Chondrocyte (in vitro differentiated cells): Measurements from ENCODE around the gene BTD. TPM values are rescaled to one million over a fixed set of nuclear protein-coding genes. Genes with fewer than 3 reads are reported as not detected.

ENCODE experiments used
- DNase-seq: peaks from one replicate; pipeline ENCODE4 v3.0.0; 2021; ENCODE audit warnings: mixed read lengths, low spot score
- H3K27ac Mint-ChIP-seq: one replicate; pipeline ENCODE4 v1.8.0; 2021; ENCODE audit warnings: mild to moderate bottlenecking, moderate library complexity, mixed read lengths; ENCODE audit not compliant: unreplicated experiment
- H3K27me3 Mint-ChIP-seq: 2 replicates; pipeline ENCODE4 v1.8.0; 2021; ENCODE audit warnings: low read depth, mixed read lengths
- H3K36me3 Mint-ChIP-seq: 2 replicates; pipeline ENCODE4 v1.8.0; 2021; ENCODE audit warnings: low read depth, mixed read lengths
- H3K4me1 Mint-ChIP-seq: 2 replicates; pipeline ENCODE4 v1.8.0; 2021; ENCODE audit warnings: low read depth, mild to moderate bottlenecking, mixed read lengths
- H3K4me3 Mint-ChIP-seq: one replicate; pipeline ENCODE4 v1.8.0; 2021; ENCODE audit warnings: mild to moderate bottlenecking, moderate library complexity, mixed read lengths; ENCODE audit not compliant: unreplicated experiment
- H3K9me3 Mint-ChIP-seq: 2 replicates; pipeline ENCODE4 v1.8.0; 2021; ENCODE audit warnings: low read depth, mixed read lengths
- total RNA-seq: library from RNA; stranded (reverse); gene quantifications from 3 replicates; pipeline ENCODE4 v1.2.1, GENCODE V29; 2021
- TF ChIP-seq, protein P1 (sequence below): fragments of 200-600 bp; sonication (generic); IDR thresholded peaks from 2 replicates; pipeline ENCODE4 v1.5.0; 2021; ENCODE audit warnings: antibody characterized with exemption, mild to moderate bottlenecking, moderate library complexity

Gene BTD
- total RNA-seq, 1 donor from 2014 or later, result 19.2 TPM

DNA sequence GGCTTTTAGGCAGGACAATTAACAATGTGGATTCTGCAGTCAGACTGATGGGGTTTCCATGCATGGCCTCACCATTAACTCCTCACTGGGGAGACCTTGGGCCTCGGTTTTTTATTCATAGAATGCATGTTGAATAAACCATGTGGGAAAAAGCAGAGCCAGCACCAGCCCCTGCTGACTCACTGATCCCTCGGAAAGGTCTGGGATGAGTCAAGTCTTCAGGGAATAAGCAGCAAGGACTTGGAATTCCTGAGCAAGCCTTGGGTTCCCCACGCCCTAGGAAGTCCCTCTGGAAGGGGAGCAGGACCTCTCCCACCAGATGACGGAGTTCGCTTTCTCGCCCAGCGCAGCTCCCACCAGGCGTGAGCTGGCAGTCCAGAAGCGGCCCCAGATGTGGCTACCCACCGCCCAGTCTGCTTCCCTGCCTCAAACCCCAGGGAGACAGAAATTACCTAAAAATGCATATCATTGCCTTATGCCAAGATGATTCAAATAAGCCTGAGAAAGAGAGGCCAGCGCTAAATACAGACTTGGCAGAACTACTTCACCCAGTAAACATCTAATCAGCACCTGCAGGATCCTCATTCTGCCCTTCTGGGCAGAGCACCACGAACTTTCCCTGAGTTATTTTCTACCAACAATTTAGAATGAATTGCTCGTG, 45.4 kb downstream of the BTD start:
- Mint-ChIP-seq H3K27ac (peak overlapping the region; percentile 99), H3K36me3 (peaks cover 2% of the 10 kb centered on the region), H3K9me3 (peaks cover 5% of the 10 kb centered on the region), H3K4me3 (peak overlapping the region; percentile 49), H3K27me3 (no peaks in the 10 kb centered on the region), H3K4me1 (peaks cover 56% of the 10 kb centered on the region)
- TF ChIP-seq, protein P1, sequence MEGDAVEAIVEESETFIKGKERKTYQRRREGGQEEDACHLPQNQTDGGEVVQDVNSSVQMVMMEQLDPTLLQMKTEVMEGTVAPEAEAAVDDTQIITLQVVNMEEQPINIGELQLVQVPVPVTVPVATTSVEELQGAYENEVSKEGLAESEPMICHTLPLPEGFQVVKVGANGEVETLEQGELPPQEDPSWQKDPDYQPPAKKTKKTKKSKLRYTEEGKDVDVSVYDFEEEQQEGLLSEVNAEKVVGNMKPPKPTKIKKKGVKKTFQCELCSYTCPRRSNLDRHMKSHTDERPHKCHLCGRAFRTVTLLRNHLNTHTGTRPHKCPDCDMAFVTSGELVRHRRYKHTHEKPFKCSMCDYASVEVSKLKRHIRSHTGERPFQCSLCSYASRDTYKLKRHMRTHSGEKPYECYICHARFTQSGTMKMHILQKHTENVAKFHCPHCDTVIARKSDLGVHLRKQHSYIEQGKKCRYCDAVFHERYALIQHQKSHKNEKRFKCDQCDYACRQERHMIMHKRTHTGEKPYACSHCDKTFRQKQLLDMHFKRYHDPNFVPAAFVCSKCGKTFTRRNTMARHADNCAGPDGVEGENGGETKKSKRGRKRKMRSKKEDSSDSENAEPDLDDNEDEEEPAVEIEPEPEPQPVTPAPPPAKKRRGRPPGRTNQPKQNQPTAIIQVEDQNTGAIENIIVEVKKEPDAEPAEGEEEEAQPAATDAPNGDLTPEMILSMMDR, result no peak
- no peak for DNase-seq

DNA sequence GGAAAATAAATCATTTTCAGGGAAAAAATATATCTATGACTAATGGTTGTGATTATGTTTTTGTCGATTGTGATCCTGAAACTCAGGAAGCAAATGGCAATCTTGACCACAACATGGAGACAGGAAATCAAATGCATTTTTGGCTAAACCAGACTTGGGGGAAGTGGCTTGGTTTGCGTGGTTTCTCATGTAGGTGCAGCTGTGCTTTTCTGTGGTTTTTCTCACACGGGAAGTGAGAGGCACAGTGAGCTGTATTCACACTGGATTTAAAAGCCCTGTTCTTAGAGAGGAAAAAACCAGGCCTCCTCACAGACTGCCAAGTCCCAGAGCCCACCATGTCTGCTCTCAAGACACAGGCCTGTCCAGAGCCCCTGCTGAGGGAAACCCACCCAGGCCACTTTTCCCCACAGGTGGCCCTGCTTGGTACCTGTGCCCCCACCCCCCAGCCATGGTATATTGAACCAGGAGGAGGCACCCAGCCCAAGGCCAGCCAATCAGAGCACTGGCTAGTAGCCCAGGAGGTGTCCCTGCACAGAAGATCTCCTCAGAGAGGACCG, 46.1 kb downstream of the BTD start:
- Mint-ChIP-seq H3K27me3 (no peaks in the 10 kb centered on the region), H3K4me3 (peak overlapping the region; percentile 49), H3K36me3 (peaks cover 2% of the 10 kb centered on the region), H3K27ac (peak overlapping the region; percentile 99), H3K4me1 (peaks cover 56% of the 10 kb centered on the region), H3K9me3 (peaks cover 5% of the 10 kb centered on the region)
- TF ChIP-seq, protein P1, result no peak
- no peak for DNase-seq

DNA sequence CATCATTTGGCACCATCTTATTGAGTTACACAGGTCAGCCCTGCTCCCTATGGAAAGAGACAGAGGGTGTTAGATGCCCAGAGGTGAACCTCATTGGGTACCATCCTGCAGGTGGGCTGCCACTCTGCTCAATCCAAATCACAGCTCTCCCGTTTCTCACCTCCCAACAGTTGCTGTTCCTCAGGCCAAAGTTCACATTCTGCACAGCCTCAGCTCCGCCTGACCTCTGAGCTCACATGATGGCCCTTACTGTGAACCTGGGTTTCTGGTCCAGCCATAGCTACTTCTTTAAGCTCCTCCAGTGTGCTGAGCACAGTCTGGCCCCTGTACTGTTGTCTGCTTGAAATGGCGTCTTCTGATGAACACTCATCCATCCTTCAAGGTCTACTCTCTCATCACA, 47.8 kb downstream of the BTD start:
- TF ChIP-seq, protein P1, result no peak
- H3K27ac Mint-ChIP-seq, result peak overlapping the region; percentile 5

DNA sequence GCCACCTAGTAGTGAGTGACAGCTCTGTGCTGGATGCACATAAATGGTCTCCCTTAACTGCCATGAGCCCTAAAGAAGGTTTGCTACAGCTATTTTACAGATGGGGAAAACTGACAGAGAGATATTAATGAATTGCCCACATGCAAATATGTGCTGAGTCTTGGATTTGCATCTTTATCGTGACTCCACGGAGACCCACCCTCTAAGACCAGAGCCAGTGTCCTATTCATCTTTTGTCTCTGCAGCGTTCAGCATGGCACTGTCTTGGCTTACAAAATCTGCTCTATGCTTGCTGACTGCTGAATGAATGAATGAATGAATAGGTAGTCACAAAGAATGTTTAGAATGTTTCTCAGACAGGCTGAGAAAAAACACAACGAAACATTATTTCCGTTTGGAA, 48.3 kb downstream of the BTD start:
- DNase-seq, result no peak
- TF ChIP-seq, protein P1, result no peak
- Mint-ChIP-seq H3K27ac (peak overlapping the region; percentile 5), H3K4me1 (peaks cover 76% of the 10 kb centered on the region), H3K27me3 (no peaks in the 10 kb centered on the region), H3K4me3 (no peak overlapping the region), H3K9me3 (peaks cover 5% of the 10 kb centered on the region), H3K36me3 (no peaks in the 10 kb centered on the region)

More for the DNA sequence above, 47.8 kb downstream of the BTD start:
- Mint-ChIP-seq H3K9me3 (peaks cover 5% of the 10 kb centered on the region), H3K4me3 (no peak overlapping the region), H3K27me3 (no peaks in the 10 kb centered on the region), H3K4me1 (peaks cover 73% of the 10 kb centered on the region), H3K36me3 (no peaks in the 10 kb centered on the region)
- no peak for DNase-seq

DNA sequence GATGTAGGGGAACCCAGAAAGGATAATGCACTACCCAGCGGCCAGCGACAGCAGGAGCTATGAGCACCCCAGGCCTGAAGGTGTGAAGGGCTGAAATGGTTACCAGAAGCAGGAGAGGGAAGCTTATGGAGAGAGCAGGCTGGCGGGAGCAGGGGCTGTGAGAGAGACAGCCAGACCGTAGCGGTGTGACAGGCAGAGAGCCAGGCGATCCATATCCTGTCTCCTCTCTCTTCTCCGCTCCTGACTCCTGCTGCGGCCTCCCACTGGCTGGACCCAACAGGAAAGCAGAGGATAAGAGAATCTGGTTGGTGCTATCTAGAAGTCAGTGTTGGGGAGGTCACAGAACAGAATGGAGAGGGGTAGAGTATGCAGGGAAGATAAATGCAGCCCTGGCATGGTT, 49.9 kb downstream of the BTD start:
- no peak for DNase-seq
- TF ChIP-seq, protein P1, result no peak
- Mint-ChIP-seq H3K4me1 (peaks cover 64% of the 10 kb centered on the region), H3K27ac (no peak overlapping the region), H3K4me3 (no peak overlapping the region), H3K9me3 (peaks cover 10% of the 10 kb centered on the region), H3K36me3 (peaks cover 3% of the 10 kb centered on the region), H3K27me3 (no peaks in the 10 kb centered on the region)
